ENCODE results near the gene CAST.

CAST gene

DNA sequence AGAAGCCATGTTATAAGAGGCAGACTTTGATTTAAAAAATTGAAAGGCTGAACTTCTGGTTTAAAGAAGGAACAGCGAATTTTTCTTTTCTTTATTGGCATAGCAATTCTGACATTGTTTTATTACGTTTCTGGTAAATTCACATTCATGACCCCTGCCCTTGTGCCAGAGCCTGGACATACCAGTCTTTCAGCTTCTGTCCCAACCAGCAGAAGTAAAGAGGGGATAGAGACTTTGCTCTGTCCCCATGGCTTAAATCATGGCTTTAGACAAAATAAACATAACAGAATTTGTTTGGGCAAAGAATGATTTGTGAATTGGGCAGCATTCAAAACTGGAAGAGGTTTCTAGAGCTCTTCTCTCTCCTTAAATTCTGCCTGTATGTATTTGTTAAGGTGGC is 15.3 kb downstream of the CAST start:
- no peak for DNase-seq

DNA sequence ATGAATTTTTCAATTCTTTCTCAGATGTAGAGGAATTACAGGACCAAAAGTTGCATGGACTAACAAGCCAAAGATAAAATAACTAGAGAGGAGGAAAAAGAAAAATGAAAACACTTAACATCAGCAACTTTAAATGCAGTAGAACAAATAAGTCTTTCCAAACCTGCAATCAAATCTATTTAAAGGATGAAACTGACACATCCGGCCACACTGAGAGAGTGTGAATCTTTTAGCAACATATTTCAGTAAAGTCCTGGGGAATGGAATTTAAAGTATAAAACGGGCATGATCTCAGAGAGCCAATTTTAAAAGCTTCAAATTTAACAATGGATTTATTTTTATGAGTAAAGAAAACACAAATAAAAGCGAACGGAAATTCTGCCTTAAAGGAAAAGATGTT is 17.1 kb downstream of the CAST start:
- no peak for DNase-seq

DNA sequence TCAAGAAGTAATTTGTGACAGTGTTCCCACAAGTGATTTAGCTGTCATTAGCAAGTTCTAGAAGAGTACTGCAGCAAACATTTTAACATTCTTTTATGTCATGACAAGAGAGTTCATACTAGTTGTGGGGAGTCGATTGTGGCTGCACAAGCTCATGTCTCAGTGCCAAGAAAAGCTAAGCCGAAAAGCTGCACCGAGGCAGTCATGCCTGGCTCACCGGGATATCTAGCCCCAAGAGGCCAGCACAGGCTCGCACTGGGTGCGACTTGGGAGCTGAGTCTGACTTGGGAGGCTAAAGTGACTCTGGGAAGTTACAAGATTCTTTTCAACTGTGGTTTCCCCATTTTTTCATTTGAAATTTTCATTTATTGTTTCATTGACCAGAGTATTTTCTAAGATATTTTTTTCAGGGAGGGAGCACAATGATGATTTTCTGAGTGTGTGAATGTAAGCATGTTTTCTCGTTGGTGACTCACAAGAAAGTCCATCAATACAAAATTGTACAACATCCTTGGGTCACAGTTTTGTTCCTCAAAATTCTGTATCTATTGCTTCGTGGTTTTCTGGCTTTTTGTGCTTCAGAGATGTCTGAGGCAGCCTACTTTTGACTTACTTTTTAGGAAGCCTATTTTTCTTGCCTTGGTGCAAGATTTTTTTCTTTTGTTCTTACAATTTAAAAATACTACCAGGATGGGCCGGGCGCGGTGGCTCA is 18.7 kb downstream of the CAST start:
- DNase-seq, result no peak

DNA sequence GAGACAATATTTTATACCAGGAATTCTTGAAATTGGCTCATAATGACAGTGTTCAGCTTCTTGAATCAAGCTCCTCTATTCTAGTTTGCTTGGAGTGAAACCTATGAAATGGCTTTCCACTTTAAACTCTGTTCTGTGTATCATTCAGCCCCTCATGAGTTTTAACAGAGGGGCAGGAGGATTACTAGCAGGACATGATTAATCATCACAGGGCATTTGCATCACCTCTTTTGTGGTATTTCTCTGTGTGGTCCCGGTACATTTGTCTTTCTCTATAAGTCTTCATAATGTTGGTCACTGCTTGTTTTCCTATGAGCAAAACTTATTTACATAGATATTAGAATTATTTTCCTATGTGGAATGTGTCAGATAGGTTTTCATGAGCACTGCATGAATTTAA is 21.2 kb downstream of the CAST start:
- no peak for DNase-seq

DNA sequence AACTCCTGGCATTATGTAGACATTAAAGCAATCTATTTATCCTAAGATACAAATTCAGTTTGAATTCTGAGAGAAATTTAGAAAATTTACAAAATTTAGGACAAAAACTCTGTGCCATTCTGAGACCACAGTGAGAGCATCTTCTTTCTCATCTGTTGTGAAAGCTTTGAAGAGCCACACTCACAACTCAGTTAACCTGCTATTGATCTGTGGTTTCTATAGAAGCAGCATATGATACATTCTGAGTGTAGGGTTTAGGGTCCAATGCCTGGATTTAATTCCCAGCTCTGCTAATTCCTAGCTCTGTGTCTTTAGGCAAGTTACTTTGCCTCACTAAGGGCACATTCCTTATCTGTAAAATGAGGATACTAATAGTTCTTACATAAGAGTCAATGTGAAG is 21.6 kb downstream of the CAST start:
- DNase-seq, result no peak

DNA sequence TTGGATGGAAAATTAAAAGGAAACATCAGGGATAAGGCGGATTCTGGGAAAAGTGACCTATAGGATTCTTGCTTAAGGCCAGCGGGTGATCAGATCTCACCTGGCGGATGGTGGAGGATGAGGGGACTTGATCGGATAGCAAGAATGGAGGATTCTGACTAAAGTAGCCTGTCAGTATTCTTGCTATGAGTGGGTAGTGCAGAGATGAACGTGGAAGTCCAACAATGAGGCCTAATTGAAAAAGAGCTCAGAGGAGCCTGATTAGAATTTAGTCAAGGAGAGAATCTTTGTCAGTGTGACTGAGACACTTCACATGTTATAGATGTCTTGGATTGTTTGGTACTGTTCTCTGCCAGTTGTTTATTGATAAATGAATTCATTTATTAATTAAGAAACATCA is 24.9 kb downstream of the CAST start:
- no peak for DNase-seq

DNA sequence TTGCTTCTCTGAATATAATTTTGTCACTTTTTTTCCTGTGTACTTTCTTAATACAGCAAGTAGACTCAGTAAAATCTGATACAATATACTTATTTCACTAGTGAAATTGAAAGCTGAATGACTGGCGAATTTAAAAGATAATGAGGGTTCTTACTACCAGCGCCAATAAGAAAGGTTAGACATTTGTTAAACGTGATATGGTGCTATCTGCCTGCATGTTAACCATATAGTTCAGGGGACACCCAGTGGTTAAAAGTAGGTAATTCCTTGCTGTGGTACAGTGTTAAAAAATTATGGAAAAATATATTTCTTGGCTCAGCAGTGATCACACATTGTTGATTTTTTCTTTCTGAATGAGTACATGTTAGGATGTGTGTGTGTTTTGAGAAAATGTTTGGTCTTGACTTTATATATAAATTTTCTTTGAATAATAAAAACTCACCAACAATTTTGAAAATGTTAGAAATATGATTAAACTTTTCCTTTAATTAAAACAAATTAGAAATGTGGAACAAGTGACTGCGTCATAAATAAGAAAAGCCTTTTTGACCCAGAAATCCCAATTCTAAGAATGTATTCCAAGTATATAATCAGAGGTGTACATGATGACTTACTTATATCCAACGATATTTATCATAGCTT is 25.8 kb downstream of the CAST start:
- DNase-seq, result no peak

DNA sequence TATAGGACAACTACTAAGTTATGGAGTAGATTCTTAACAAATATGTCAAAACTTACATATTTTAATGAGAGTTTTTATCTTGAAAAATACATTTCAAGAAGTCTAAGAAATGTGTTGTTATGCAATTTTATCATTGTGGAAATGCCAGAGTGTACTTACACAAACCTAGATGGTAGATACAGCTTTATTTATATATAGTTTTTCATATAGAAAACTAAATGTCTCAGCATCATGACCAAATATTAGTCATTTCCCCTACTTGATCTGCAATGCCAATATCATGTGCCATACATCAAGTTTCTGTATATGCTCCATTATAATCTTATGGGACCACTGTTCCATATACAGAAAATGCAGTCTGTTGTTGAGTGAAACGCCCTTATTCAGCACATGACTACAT is 28.7 kb downstream of the CAST start:
- DNase-seq, result no peak

DNA sequence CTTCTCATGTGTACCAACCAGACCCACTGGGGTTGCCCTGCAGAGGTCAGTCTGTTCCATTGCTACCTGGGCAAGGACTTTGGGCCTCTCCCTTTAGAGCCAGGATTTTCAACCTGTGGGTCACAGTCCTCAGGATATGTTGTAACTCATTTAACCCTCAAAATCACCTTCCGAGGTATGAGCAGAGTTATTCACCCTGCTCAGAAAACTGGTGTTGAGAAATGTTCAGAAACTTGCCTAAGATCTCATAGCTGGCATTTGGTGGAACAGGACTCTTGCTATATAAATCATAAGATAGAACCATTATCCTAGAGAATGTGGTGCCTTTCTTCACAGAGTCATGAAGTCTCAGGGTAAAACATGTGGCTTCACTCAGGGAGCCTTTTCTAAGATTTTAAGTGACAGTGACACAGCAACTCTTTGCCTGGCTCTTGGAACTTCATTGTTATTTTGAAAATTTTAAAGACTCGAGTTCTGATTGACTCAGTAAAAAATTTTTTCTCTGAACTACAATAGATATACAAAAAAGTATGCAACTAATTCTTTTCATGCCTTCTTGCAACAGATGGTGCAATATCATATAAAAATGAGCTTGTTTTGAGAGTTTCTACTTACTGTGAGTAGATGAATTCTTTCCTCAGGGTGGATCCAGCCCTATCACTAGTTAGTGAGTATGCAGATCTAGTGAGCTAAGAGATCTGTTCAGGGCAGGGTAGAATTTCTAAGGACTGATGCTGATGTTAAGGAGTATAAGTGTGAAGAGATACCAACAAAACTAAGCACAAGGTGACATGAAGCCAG is 29.5 kb downstream of the CAST start:
- DNase-seq, result no peak

DNA sequence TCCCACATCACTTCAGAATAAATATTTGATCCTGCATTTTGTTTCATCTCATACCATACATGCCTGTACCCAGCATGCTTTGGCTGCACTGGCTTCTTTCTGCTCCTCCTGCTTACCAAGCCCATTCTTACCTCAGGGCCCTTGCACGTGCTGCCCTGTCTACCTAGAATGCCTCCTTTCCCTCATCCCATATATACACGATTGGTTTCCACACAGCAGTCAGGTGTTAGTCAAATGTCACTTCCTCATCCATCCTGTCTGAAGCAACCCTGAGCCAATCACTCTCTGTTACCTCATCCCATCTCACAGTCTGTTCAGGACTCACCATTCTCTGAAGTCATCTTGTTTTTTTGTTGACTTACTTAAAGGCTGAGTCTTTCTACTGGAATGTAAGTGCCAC is 30.3 kb downstream of the CAST start:
- no peak for DNase-seq

DNA sequence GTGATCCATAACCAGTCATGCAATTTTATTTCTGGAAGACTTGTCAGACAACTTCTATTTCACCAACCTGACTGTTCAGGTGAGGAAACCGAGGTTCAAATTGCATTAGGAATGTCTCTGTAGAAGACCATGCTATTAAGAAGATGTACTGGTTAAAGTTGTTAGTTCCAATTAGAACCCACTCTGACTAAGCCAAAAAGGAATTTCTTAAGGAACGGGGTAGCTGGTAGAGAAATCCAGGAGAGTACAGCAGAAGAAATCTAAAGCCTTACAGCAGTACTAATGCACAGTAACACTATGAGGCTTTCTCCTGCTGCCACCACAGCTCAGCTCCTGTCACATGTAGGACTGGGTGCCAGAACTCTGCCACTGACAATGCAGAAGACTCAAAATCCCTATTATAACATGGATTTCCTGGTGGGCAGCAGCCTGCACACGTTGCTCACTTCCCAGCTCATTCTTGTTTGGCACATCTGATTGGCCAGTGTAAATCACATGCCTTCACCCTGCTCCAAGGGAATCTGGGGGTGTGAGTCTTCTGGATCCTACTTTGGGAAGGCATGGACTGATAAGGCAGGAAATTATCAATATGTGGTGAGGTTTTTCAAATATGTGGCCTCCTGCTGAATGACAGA is 37.1 kb downstream of the CAST start:
- no peak for DNase-seq

DNA sequence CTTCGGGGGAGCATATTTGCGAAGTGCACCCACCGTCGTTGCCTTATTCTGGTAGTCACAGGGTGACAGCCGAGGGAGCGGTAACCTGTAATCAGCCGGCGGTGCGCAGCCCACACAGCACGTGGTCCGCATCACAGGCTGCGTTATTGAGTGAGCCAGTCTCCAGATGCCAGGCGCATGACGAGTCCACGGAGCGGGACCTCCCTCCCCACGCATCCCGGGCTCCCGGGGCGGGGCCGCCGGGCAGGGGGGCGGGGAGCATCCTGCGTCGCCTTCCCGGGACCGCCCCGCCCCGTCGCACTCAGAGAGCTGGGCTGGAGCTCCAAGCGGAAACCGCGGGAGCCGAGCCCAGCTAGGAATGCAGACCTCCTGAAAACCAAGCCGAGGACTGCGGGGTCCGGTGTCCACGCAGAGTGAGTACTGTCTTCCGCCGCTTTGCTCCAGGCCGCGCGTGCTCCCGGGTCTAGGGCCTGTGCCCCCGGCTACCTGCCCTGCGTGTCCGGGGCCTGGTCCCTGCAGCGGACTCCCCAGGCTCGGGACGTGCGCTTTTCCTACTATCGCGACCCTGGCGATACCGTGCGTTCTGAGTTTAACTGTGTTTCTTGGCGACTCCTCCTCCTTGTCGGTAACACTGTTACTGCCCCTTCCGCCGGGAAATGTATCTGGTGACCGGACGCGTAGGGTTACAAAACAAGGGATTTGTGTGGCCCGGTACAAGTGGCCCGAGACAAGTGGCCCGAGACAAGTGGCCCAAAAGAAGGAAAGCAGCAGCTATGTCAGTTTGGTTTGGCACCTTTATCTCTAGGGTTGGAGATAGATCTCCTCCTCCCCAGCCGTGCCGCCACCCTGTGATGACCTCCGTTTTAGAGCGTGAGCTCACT is 40.6 kb downstream of the CAST start:
- peak; percentile 81 for DNase-seq

DNA sequence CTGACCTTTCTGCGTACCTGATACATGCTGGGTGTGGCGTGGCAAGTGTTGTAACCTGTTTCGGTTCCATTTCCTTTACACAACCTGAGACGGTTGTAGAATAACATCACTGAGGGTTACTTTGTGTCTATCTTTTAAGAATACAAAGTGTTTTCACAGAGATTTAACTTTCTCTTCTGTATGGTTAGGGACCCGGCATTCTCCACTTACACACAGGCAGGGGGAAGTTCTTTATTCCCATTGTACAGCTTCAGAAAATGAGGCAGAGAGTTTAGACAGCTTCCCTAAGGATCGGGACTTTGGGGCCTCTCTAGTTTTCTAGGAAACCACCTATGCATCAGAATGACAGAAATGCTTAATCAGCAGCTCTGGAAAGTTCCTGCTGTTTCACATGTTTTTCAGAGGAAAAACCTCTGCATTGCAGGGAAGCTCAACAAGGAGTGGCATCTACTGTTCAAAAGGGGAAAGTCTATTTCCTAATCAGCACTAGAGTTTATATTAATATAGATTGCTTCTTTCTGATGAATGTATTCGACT is 41.3 kb downstream of the CAST start:
- DNase-seq, result no peak

DNA sequence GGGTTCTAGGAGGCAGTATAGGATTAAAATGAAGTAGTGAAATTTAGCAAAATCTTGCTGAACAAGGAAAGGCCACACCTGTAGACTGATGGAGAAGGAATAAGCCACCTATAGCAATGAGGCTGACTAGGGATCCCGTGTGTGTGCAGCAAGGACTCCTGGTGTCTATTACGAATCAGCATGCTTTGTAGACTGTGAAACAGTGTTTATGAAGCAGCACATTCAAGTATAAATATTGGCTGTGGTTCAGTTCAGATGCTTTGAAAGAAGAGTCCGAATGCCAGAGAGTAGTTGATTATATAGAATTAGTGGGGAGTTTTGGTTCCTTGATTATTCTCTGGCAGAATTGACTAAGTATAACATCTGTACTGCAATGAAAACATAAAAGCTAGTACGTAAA is 41.8 kb downstream of the CAST start:
- DNase-seq, result no peak

DNA sequence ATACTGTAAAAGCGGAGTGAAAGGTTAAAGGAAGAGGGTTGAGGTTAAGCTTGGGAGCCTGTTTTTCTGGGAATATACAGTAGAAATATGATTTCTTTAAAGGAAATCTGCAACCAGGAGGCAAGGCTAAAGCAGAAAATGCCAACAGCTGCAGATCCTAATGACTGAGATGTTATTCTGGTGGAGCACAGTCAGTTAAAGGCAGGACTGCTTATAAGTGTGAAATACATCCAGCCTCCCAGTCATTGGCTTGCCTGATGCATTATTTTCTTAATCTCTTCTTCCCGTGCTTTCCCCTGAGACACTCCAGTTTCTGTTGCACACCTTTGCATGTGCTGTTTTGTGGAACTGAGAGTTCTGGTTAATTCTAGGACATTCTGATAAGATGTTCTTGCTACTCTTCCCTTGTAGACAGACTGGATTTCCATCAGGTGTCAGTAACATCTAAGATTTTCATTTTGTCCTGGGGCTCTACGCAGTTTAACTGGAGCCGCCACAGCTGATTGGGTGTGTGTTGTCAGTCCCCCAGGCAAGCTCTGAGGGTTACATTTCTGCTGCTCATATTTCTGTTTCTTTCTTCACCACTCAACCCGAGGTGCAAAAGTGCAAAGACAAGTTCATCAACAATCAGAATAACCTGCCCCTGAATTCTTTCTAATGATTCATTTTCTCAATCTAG is 44.4 kb downstream of the CAST start:
- no peak for DNase-seq

DNA sequence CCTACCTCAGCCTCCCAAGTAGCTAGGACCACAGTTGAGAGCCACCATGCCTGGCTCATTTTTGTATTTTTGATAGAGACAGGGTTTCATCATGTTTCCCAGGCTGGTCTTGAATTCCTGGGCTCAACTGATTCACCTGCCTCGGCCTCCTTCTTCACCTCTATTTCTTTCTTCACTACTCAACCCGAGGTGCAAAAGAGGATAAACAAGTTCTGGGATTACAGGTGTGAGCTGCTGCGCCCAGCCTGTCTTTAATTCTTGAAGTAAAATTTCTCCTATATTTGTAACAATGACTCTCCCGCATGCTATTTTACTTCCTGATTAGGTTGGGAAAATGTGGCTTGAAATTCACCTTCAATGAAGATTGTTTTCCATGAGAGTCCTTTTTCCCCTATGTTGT is 46.4 kb downstream of the CAST start:
- no peak for DNase-seq

DNA sequence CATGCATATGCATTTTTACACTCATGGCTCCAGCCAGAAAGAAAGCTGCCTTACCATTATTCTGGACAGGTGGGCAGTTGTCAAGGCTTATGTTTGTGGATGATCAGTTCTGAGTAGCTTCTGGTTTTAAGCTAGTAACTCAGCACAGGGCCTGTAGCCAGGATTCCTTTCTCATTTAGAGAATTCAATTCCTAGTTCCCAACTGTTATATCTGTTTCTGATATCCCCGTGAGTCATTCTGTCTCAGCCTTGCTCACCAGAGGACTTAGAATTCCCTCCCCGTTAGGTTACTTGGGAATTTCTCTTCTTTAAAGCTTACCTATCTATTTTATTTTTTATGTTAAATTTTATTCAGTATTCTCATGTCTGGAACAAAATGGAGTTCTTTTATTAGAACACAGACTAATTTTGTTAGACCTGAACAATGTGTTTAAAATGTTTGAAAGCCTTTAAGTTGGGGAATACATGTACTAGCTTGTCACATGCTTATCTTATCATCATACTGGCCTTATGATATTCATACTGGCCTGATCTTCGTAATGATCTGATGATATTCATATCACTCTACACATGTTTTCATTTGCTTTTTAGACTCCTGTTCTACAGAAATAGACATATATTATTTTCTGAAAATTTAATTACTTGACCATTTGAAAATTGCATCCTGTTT is 47.1 kb downstream of the CAST start:
- DNase-seq, result no peak

DNA sequence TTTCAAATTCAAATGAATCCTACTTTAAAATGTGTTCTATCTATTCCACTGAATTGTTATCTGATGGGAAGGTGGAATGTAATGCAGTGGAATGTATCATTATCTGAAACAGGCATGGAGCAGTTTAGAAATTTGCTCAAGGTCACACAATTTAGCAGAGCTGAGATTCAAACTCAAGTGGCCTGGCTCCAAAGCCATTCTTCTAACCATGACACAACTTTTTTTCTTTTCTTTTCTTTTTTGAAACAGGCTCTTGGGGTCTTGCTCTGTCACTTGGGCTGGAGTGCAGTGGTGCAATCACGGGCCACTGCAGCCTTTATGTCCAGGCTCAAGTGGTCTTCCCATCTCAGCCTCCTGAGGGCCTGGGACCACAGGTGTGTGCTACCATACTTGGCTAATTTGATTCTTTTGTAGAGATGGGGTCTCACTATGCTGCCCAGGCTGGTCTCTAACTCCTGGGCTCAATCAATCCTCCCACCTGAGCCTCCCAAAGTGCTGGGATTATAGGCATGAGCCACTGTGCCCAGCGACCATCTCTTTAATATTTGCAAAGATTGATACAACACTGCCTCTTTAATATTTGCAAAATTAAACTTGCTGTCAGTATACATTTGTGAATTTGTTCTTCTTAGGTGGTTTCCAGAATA is 50.0 kb downstream of the CAST start:
- no peak for DNase-seq

DNA sequence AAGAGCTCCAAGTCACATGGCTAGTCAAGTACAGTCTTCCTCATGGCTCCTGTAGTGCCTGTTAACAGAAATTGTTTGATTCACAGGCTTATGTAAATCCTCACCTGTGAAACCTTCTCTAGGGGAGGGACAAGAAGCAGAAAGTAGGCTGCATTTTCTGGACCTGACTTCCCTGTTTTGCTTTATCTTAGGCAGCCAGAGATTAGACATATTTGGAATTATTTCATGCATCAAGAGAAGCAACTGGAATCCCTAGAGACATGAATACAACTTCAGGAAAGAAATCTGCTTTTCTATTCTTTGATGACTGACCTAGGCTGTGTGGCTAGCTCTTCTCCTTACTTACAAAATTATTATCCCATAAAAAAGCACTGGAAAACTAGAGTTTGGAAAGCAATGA is 52.3 kb downstream of the CAST start:
- DNase-seq, result no peak

DNA sequence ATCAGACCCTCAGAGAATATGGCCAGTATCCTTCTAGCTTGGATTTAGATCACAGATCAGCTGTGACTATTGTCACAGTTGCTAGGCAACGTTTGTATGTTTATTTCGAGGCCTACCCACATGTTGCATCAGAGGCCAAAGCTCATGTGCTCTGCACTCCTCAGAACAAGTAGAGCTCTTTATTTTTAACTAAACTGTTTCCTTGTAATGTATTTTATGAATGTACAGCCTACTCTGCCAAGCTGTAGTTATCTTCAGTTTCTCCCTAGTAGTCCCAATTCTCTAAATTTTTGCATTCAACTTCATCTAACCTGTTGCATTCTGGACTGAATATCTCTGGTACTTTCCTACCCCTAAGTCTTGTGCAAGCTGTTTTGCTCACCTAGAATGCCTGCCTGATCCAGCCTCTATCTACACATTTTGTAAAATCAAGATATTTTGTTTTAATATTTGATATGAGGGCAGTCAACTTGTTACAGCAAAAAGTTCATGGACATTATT is 52.8 kb downstream of the CAST start:
- DNase-seq, result peak; percentile 19
